ENCODE results near the gene DUSP10.

Gene DUSP10

GRCh38 chr1:221756830-221757551, 15.1 kb upstream of the DUSP10 start:
- DNase-seq (ENCODE audit: low spot score in 2 of 2) (no peak), ATAC-seq (ENCODE audit: low read depth) (no peak)
- Mint-ChIP-seq H3K4me3 (no peak overlapping the region), H3K27me3 (no peaks in the 10 kb centered on the region), H3K27ac (no peak overlapping the region), H3K36me3 (no peaks in the 10 kb centered on the region), H3K9me3 (no peaks in the 10 kb centered on the region), H3K4me1 (peaks cover 13% of the 10 kb centered on the region)

- H3K9me3 Mint-ChIP-seq, result no peaks in the 10 kb centered on the region
- DNase-seq (ENCODE audit: low spot score in 2 of 2) (no peak), ATAC-seq (ENCODE audit: low read depth) (no peak)
- H3K27ac Mint-ChIP-seq, result peak overlapping the region; percentile 80
- H3K4me3 Mint-ChIP-seq, result peak overlapping the region; percentile 79
- H3K36me3 Mint-ChIP-seq, result no peaks in the 10 kb centered on the region
- H3K27me3 Mint-ChIP-seq, result no peaks in the 10 kb centered on the region
- H3K4me1 Mint-ChIP-seq, result peaks cover 13% of the 10 kb centered on the region
Observed at GRCh38 chr1:221753828-221754188, 11.9 kb upstream of the DUSP10 start.

DNA sequence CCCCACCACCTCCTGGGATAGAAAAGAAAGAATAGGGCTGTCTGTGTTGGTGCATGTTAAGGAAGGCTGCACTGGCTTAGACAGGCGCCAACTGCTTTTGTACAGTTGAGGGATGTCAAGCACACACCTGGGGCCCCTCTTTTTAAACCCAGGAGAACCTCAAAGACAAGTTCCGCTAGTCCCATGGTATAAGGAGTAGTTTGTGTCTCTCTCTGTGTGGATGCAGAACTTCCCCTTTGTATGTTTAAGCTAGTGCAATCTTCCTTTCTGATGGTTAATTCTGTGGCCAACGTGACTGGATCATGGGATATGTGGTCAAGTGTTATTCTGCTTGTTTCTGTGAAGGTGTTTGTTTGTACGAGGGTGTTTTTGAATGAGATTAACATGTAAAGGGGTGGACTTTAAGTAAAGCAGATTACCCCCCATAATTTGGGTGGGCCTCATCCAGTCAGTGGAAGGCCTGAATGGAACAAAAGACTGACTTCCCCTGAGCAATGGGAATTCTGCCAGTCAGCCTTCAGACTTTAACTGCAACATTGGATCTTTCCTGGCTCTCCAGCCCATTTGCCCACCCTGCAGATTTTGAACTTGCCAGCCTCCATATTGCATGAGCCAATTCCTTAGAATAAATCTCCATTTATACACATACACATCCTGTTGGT, 9.5 kb upstream of the DUSP10 start:
- no peak overlapping the region for H3K27ac Mint-ChIP-seq
- no peak overlapping the region for H3K4me3 Mint-ChIP-seq
- H3K9me3 Mint-ChIP-seq, result no peaks in the 10 kb centered on the region
- H3K4me1 Mint-ChIP-seq, result peaks cover 10% of the 10 kb centered on the region
- no peaks in the 10 kb centered on the region for H3K36me3 Mint-ChIP-seq
- DNase-seq (ENCODE audit: low spot score in 2 of 2) (no peak), ATAC-seq (ENCODE audit: low read depth) (no peak)
- no peaks in the 10 kb centered on the region for H3K27me3 Mint-ChIP-seq

GRCh38 chr1:221748981-221749380, 7.1 kb upstream of the DUSP10 start:
- Mint-ChIP-seq H3K27ac (no peak overlapping the region), H3K9me3 (no peaks in the 10 kb centered on the region), H3K4me1 (peaks cover 3% of the 10 kb centered on the region), H3K27me3 (no peaks in the 10 kb centered on the region), H3K4me3 (no peak overlapping the region), H3K36me3 (no peaks in the 10 kb centered on the region)
- ATAC-seq (ENCODE audit: low read depth) (no peak), DNase-seq (ENCODE audit: low spot score in 2 of 2) (no peak)

DNA sequence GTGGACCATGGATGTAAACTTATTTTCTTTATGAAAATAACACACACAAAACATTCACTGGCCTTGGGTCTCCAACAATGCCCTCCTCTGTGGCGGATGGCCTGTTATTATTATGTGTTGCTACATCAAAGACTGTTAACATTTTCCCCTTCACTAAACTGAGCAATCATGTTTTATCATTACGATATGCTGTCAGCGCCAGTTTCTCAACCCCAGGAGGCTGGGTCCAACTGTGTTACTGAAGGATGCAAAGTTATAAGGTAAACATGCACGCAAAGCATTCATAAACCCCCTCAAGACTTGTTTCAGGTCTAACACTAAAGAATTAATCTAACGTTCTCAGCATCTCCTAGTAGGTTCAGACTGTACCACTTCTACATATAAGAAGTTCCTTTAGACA, 6.0 kb upstream of the DUSP10 start:
- ATAC-seq (ENCODE audit: low read depth), result no peak
- no peak for DNase-seq (ENCODE audit: low spot score in 2 of 2)
- H3K9me3 Mint-ChIP-seq, result no peaks in the 10 kb centered on the region
- no peak overlapping the region for H3K27ac Mint-ChIP-seq
- H3K27me3 Mint-ChIP-seq, result no peaks in the 10 kb centered on the region
- H3K4me1 Mint-ChIP-seq, result peaks cover 10% of the 10 kb centered on the region
- H3K4me3 Mint-ChIP-seq, result no peak overlapping the region
- no peaks in the 10 kb centered on the region for H3K36me3 Mint-ChIP-seq

DNA sequence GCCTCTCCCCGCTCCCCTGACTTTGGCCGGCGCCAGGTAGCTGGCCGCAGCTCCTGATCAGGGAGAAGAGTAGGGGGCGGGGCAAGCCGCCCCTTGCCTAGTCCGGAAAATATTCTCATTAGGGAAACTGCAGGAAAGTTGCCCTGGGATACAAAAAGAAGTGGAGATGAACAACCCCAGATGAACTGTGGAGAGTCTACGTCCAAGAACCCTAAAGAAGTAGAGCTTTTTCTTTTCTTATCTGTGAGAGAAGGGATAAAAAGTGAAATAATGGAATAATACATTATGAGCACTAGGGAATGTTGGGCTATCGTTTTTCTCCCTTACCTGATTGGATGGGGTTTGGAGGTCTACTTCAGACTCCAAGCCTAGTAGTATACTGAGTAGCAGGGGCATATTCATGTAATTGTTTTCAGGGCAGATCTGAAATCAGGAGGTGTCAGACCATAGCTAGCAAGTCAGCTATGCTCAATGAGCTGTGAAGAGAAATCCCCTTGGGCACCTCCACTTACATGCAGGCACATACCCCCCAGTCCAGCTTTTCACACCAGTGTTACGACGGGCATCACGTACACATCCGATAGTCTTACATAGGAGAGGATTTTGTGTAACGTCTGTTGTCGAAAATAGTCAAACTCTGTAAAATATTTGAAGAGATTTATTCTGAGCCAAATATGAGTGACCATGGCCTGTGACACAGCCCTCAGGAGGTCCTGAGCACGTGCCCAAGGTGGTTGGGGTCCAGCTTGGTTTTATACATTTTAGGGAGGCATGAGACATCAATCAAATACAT, 1.7 kb upstream of the DUSP10 start:
- H3K27me3 Mint-ChIP-seq, result no peaks in the 10 kb centered on the region
- H3K9me3 Mint-ChIP-seq, result no peaks in the 10 kb centered on the region
- DNase-seq (ENCODE audit: low spot score in 2 of 2) (peak; percentile 44 to 65), ATAC-seq (ENCODE audit: low read depth) (peak; percentile 20)
- no peak overlapping the region for H3K27ac Mint-ChIP-seq
- peaks cover 18% of the 10 kb centered on the region for H3K4me1 Mint-ChIP-seq
- peak overlapping the region; percentile 76 for H3K4me3 Mint-ChIP-seq
- H3K36me3 Mint-ChIP-seq, result no peaks in the 10 kb centered on the region

- DNase-seq (ENCODE audit: low spot score in 2 of 2), result peak; percentile 81 to 84
- H3K27ac Mint-ChIP-seq, result no peak overlapping the region
- no peaks in the 10 kb centered on the region for H3K9me3 Mint-ChIP-seq
- H3K4me3 Mint-ChIP-seq, result peak overlapping the region; percentile 76
- H3K4me1 Mint-ChIP-seq, result peaks cover 22% of the 10 kb centered on the region
- peak; percentile 49 for ATAC-seq (ENCODE audit: low read depth)
- H3K27me3 Mint-ChIP-seq, result no peaks in the 10 kb centered on the region
- H3K36me3 Mint-ChIP-seq, result peaks cover 3% of the 10 kb centered on the region
Observed at GRCh38 chr1:221742555-221743415, 896 bp upstream of the DUSP10 start.

GRCh38 chr1:221740993-221741702, 741 bp downstream of the DUSP10 start:
- peak; percentile 0 for ATAC-seq (ENCODE audit: low read depth)
- no peaks in the 10 kb centered on the region for H3K9me3 Mint-ChIP-seq

GRCh38 chr1:221740369-221740992, 1.4 kb downstream of the DUSP10 start:
- DNase-seq (ENCODE audit: low spot score in 2 of 2), result no peak
- no peak overlapping the region for H3K4me3 Mint-ChIP-seq
- H3K9me3 Mint-ChIP-seq, result no peaks in the 10 kb centered on the region
- no peaks in the 10 kb centered on the region for H3K27me3 Mint-ChIP-seq
- peaks cover 32% of the 10 kb centered on the region for H3K4me1 Mint-ChIP-seq
- H3K36me3 Mint-ChIP-seq, result peaks cover 11% of the 10 kb centered on the region
- no peak for ATAC-seq (ENCODE audit: low read depth)
- H3K27ac Mint-ChIP-seq, result no peak overlapping the region

More at GRCh38 chr1:221740993-221741702, 741 bp downstream of the DUSP10 start:
- no peak overlapping the region for H3K4me3 Mint-ChIP-seq
- H3K27me3 Mint-ChIP-seq, result no peaks in the 10 kb centered on the region
- no peak overlapping the region for H3K27ac Mint-ChIP-seq
- H3K4me1 Mint-ChIP-seq, result peaks cover 32% of the 10 kb centered on the region
- DNase-seq (ENCODE audit: low spot score in 2 of 2), result peak; percentile 18 to 36
- H3K36me3 Mint-ChIP-seq, result peaks cover 11% of the 10 kb centered on the region

- Mint-ChIP-seq H3K27ac (no peak overlapping the region), H3K36me3 (peaks cover 11% of the 10 kb centered on the region), H3K27me3 (no peaks in the 10 kb centered on the region), H3K4me3 (no peak overlapping the region), H3K9me3 (no peaks in the 10 kb centered on the region), H3K4me1 (peaks cover 35% of the 10 kb centered on the region)
- ATAC-seq (ENCODE audit: low read depth) (no peak), DNase-seq (ENCODE audit: low spot score in 2 of 2) (no peak)
Observed at GRCh38 chr1:221739677-221740025, 2.2 kb downstream of the DUSP10 start.

- DNase-seq (ENCODE audit: low spot score in 2 of 2) (no peak), ATAC-seq (ENCODE audit: low read depth) (no peak)
- Mint-ChIP-seq H3K27me3 (no peaks in the 10 kb centered on the region), H3K9me3 (no peaks in the 10 kb centered on the region), H3K4me1 (peaks cover 38% of the 10 kb centered on the region), H3K36me3 (peaks cover 11% of the 10 kb centered on the region), H3K27ac (no peak overlapping the region), H3K4me3 (no peak overlapping the region)
Observed at GRCh38 chr1:221739018-221739676, 2.7 kb downstream of the DUSP10 start.

- no peak for DNase-seq (ENCODE audit: low spot score in 2 of 2)
- Mint-ChIP-seq H3K9me3 (no peaks in the 10 kb centered on the region), H3K27ac (no peak overlapping the region), H3K4me1 (peaks cover 42% of the 10 kb centered on the region), H3K4me3 (no peak overlapping the region), H3K27me3 (no peaks in the 10 kb centered on the region), H3K36me3 (peaks cover 11% of the 10 kb centered on the region)
- no peak for ATAC-seq (ENCODE audit: low read depth)
Observed at GRCh38 chr1:221736714-221737113, 5.2 kb downstream of the DUSP10 start.

Data from memory B cell (primary cell).